ENCODE measurements around the gene URM1.

URM1 gene

DNA sequence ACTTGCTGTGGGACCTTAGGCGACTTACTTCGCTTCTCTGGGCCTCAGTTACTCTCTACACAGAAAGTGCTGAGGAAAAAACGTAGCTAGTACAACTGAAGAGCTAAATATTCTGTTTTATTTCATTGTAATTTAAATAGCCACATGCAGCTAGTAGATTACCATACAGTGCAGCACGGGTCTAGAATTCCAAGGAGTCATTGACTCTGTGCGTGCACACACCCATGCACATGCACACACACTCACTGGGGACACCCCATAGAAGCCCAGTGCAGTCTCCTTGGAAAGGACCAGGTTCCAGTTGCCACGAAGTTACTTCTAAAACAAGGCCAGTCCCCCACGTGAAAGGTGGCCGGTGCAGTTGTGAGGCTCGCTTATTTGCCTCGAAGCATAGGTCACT is 17.0 kb downstream of the URM1 start:
- no peak for DNase-seq

DNA sequence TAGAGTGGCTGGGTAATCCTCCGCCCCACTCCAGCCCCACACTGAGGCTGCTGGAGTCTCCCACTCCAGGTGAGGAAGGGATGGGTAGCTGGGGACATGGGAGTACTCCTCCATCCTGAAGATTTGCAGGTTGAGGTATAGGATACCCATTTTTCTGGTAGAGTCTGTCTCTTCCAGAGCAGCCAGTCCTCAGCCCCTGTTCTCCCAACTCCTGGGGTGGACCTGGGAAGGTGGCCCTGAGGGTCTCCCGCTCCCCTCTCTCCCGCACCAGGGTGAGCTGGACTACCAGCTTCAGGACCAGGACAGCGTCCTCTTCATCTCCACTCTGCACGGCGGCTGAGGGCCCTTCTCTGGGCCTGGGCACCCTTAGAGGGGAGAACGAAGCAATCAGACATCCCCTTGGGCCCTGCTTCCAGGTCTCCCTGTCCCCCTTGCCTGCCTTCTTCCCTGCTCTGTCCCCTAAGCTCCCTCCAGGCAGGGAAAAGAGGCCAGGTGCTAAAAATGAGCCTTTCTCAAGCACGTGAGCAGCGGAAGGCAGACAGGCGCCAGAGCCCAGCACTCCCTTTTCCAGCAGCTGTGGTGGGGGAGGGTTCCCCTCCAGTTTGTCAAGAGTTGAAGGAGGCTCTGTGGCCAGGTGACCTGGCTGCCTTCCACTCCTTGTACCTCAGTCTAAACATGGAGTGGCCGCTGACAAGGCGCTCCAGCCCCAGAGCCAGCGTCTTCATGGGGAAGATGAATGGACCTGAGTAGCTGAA is 18.4 kb downstream of the URM1 start:
- no peak for DNase-seq

DNA sequence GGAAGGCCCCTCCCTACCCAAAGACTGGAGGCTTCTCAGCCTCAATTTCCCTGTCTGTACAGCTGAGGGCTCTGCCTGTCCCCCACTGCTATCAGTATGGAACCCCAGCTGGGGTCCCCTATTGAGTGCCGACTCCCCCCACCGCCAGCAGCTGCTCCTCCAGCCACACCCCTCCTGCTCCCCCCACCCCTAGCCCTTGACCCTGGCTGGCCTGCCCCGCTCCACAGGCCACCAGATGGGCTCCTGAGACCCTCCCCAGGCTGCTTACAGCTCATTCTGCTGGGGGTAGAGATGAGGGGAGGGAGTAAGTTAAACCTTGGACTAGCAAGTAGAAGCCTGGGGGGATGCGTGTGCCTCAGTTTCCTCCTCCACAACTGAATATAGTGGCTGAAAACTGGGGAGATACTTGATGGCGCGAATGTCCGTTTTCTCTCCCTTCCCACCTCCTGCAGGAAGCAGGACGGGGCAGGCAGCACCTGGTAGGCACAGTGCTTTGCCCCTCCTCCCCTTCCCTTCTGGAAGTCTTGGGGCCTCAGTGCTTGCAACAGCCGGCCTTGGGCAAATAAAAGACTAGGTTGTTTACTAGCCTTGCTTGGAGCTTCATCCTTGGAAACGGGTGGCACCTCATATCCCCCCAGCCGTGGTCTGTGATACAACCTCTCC is 19.1 kb downstream of the URM1 start:
- no peak for DNase-seq

DNA sequence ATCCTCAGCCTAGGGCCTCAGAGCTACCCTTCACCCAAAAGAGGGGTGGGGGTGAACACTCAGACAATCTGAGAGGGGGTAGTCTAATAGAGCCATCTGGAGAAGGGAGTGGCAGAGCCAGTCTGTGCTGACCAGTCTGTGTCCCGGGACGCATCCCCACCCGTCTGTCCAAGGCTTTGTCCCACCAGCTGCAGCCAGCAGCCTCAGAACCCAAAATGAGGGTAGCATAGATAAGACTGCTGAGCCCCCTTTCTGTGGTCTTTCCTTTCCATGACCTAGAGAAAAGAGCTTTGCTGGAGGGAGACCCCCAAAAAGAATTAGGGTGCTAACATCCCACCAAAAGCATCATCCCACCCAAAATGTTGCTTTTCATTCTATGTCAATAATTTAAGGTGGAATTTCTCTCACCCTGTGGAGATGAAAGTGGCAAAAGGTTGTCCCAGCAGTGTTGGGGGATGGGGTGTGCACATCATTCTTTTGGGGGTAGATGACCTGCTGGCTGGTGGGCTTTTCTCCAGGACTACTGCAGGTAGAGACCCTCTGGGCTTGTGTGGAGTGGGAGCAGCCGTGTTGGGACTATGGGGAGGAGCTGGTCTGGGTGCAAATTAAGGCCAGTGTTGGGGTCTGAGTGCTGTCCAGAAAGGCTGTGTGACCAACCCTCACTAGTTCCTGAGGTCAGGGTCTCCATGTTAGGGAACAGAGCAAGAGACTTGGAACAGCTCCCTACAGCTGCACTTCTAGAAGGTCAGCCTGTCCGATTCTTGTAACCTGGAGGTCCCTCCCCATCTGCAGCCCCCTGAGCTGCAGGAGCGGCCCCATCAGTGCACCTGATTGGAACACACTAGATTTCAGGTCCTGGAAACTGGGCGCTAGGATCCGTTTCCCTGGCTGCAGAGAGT is 19.9 kb downstream of the URM1 start:
- no peak for DNase-seq

DNA sequence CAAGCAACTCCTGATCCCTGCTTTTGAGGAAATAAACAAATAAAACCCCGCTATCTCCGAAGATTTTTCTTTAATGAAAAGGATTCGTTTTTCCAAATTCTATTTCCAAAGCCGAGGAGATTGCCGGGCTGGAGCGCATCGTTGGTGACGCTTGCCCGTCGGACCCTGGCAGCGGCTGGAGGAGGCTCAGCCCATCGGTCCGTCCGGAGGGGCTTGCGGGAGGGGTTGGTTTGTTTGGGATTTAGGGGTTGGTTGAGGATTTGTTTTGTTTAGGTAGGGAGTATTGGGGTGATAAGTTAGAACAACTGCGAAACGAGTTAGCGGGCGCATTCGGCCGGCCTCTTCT is 20.8 kb downstream of the URM1 start:
- DNase-seq: no peak

DNA sequence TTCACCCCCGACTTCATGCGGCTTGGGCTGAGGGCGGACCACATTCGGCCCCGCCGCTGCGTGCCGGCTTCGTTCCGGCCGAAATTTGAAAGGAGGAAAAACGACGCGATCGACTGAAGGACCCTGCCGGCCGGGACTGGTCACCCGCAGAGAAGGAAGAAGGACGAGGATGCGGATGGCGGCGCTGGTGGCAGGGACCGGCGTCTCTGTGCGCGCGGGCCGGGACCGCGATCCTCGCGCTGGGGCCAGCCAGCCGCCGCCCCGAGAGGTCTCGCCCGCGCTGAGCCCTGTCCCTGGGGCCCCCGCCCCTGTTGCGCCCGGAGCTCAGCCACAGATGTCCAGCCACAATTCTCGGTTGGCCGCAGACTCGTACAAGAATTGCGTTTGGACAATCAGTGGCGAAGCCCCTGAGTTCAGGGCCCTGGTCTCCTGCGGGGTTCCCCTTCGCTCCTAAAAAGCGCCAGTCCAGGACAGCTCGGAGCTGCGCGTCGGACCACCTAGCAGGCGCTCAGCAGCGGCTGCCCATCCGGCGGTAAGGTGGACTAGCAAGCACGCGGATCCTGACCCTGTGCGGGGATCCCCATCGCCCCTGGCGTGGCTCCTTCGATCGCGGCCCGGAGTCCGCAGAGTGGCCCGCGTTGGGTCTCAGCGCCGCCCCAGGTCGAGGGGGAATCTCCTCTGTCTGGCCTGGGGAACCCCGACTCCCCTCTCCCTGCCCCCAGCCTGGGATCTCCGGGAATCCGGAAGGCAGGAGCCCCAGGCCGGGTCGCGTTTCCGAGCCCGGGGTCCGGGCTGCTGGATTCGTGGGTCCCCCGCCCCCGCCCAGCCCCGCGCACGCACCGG is 21.3 kb downstream of the URM1 start:
- DNase-seq: no peak

DNA sequence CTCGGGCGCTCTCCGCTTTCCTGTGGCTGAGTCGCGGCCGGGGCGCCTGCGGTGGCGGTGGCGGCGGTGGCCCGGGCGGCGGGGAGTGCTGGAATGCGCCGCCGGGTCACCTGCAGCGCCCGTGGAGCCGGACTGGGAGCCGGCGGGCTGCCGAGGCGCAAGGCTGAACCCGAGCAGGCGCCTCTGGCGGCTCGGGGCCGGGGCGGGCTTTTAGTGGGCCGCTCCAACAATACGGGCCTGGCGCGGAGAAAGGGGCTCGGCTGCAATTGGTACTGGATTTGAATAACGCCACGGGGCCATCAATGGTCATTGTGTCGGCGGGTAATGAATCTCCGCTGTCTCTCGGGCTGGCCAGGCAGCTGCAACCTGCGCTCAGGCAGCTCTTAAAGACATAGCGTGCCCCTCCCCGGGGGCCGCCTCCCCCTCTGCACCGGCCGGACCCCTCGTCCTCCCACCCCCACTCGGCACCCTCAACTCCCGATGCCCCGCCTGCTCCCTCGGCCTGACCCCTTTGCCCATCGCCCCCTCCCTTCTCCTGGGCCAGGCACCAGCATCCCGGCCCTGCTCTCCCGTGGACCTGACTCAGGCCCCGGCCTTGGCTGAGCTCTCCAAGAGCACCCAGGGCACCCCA is 22.1 kb downstream of the URM1 start:
- no peak for DNase-seq

DNA sequence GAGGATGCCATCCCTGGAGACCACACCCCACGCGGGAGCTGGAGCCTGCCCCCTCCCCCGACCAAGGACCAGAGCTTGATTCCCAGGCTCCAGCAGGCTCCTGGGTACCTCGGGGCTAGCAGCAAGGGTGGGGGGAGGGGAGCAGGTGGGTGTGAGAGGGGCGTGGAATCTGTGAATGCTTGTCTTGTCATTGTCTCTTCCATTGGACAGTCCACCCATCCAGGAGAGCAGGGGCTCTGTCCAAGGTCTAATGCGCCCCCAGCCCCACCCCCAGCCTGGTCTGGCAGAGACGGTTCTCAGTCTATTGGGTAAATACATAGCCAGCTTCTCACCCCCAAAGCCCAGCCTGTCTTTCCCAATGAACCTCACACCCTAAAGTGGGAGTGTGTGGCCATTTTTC is 22.8 kb downstream of the URM1 start:
- DNase-seq: no peak

DNA sequence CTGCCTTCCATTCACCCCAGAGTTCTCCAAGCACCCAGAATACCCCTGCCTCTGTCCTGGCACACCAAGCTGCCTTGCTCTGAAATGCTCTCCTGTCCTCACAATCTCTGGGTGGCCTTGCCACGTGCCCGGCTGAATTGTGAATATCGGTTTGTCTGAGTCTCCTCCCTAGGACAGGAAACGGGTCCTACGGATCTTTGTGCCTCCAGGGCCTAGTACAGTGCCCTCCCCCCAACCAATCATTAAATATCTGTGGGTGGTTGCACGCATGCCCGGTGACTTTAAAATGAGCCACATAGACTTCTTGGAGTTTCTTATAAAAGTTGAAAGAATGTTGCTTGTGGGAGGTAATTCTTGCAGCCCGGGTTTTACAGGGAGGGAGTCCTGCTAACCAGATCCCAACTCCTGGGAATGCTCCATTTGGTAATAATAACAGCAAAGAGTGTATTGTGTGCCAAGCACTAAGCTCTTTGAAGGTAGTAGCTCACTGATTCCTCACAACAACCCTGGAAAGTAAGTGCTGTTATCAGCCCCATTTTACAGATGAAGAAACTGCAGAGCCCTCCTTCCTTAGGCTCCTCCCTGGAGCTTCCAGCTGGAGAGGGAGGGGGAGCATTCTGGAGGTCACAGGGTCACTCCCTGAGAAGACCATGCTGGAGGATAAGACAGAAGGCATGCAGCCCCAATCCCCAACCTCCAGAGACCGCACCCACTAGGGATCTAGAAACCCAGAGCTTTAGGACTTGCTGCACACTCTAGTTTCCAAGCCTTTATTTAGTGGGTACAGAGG is 23.4 kb downstream of the URM1 start:
- no peak for DNase-seq

DNA sequence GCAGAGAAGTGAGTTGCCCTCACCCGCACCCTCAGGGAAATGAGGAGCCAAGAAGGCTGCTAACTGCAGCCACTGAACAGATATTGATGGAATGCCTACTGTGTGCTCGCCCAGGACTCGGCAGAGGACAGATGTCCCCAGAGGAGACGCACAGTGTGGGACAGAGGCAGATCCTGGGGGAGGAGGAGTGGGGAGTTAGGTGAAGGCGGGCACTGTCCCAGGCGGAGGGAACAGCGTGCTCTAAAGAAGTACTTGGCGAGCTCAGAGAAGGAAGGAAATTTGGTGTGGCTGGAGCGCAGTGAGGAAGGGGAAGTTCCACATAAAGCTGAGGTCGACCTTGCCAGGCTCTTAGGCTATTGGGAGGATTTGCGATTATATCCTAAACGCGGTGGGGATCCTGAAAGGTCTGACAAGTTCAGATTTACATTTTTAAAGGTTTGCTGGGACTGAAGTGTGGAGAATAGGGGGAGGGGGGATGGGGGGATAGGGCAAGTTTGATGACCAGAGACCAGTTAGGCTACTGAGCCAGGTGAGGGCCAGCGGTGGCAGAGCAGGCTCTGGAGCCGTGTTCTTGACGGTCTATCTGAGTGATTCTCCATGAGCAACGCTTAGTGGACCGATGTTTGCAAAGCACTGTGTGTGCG is 25.9 kb downstream of the URM1 start:
- no peak for DNase-seq

DNA sequence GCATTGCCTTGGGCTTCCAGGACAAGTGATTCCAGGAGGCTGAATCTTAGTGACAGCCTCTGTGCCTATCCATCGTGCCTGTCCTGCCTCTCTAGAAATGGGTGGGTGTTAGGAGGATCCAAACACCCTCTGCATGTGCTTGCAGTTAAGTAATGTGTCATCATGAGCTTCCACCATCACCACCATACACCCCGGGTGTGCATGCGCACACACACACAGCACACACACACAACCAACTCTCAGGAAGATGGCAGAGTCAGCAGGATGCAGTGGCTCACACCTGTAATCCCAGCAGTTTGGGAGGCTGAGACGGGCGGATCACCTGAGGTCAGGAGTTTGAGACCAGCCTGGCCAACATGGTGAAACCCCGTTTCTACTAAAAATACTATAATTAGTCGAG is 26.7 kb downstream of the URM1 start:
- no peak for DNase-seq

DNA sequence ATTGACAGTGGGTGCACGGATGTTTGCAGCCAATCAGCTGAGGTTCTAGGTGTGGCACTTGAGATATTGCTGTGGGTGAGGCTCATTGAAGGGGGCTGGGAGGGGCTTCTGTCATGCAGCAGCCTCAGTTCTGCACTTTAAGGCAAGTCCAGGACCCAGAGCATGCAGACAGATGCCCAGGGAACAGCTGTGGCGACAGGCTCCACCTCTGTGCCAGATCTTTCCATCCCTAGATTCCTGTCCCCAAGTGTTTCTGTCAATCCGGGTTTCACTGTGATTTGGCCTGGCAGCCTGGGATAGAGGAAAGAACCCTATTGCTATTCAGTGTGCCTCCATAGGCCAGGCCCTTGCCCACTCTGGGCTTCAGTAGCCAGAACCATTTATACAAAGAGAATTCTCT is 28.7 kb downstream of the URM1 start:
- no peak for DNase-seq

DNA sequence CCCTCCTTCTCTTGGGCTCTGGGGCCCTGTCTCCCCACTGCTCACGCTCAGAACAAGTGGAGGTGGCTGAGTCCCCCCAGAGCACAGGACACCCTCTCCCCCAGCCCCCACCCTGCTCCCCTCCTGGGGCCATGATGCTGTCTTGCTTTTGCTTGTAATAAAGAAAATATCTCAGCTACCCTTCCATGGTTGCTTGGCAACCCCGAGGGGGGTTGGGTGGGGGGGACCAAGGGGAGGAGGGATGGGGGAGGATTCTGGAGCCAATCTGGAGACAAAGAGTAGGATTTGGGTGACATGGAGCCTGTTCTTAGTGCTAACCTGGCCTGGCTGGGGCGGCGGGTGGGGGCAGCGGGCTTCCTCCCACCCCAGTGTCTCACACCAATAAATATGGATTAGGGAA is 33.4 kb downstream of the URM1 start:
- no peak for DNase-seq

DNA sequence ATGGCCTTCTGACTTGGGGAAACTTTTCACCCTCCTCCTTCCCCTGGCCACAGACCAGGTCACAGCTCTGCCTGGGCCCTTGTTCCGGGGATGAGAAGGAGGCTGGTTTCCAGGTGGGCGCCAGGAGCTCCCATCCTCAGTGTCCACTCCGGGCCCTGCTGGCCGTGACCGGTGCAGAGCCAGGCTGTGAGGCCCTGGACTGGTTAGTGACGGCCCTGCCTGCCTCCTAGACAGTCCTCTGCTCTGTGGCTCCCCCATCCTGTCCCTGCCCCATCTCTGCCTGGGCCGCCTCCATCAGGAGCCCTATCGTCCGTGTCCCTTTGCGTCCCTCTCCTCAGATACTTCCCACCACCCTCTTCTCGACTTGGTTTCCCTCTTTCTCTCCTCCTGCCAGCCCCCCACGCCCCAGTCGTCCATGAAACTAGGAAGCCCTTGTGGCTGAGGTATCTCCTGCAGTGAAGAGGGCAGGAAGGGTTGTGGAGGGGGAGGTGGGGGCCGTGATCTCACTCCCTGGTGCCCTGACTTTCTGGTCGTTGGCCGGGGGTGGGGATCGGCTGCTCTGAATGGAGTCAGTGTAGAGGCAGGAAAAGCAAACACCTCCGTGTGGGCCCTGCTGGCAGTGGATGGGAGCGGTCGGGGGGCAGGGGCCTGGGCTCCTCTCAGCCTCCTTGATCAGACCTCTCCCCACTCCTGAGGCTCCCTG is 34.1 kb downstream of the URM1 start:
- DNase-seq: no peak

DNA sequence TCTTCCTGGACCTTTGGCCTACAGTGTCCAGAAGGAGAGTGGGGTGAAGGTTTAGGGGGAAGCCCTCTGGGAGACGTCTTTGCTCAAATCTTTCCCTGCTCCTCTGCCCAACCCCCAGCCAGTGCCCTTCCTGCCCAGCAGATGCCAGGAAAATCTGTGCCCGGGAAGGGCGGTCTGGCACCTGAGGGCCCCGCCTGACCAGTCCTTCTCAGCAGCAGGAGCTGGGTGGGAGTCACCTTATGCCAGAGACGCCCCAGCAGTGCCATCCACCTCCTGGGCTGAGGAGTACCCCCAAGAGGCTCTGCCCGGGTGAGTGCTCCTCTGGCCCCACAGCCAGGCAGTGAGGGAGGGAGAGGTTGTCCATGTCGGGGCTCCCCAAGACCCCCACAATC is 34.6 kb downstream of the URM1 start:
- DNase-seq: no peak

DNA sequence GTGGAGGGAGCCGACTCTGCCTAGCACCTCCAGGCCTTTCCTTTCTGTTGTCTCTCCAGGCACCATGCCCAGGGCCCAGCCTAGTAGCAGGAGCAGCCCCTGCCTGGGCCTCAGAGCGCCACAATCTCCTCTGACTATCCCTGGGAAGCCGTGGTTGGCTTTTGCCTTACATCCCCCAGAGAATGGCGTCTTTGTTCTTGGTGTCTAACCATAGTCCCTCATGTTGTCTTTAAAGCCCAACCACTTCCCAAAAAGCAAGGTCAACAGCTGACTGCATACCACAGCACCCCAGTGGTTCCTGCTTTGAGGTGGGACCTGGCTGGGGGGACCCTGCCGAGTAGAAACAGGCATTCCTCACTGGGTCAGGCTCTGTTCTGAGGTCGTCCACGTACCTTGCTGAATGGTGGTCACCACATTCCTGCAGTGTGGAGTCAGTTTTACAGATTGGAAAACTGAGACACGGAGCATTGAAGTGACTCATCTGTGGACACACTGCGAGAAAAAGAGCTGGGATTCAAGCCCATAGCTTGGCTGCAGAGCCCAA is 35.7 kb downstream of the URM1 start:
- DNase-seq: no peak

DNA sequence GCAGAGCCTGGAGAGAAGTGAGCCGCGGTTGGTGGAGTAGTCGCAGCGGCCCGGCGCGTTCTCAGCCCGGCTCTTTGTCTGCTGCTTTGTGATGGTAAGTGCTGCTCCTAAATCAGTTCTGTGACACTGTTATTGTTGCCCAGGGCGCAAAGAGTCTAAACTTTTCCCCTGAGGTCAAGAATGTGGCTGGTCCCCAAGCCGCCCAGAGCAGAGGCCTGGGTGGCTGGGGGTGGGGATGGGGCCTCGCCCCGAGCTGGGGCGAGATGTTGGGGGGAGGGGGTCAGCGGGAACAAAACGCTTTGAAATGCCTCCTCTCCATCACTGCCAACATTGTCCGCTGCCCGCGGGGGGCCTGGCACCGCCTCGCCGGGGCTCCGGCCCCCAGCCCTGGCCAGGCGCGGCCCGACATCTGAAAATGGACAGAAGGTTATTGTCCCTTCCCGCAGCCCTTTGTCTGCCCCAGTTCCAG is 37.8 kb downstream of the URM1 start:
- DNase-seq: no peak

DNA sequence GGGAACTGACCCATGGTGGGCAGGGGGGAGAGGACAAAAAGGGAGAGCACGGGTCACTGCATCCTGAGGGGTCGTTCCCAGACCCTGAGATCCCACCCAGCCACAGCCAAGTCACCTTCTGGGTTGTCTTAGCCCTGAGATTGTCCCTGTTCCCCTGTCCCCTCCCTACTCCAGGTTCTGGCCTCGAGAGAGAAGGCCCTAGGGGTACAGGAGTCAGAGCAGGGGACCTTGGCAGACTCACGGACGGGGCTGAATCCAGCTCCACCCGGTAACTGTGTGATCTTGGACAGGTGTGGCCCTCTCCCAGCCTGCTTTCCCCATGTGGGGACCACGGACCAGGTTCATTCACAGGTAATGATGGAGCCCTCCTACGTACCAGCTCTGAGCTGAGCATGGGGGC is 38.3 kb downstream of the URM1 start:
- no peak for DNase-seq

DNA sequence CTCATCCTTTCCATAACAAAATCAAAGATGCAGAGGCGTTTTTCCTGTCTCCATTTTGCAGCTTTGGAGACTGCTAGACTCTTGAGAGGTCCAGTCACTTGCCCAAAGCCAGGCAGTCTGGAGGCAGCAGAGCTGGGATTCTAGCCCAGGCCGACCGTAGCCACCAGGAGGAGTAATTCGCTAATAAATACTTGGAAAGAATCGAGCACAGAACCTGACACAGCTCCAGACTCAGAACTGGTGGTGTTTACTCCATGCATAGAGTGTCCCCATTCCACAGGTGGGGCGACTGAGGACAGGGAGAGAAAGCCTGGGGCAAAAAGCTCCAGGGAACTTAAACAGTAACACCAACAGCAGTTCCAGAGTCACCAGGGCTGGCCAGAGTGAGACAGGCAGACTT is 38.8 kb downstream of the URM1 start:
- DNase-seq: no peak

All from activated CD8-positive, alpha-beta memory T cell treated with anti-CD3 and anti-CD28 coated beads for 24 hours (primary cell).